SK-N-SH (cell line): ENCODE results near the gene NLRC5.

ENCODE experiments used
- NFIC ChIP-seq: IDR thresholded peaks from 2 replicates; pipeline ENCODE4 v1.4.0; 2012; ENCODE audit warnings: borderline replicate concordance
- RAD21 ChIP-seq: IDR thresholded peaks from 2 replicates; pipeline ENCODE4 v1.6.1; 2012; ENCODE audit warnings: mild to moderate bottlenecking, low read length
- SMC3 ChIP-seq: IDR thresholded peaks from 2 replicates; pipeline ENCODE4 v1.6.1; 2012; ENCODE audit warnings: low read depth, low read length, improper control_type of control experiment
- TAF1 ChIP-seq: IDR thresholded peaks from 2 replicates; pipeline ENCODE4 v1.6.1; 2012; ENCODE audit warnings: low read depth, mild to moderate bottlenecking, low read length, moderate library complexity, borderline replicate concordance
- TF ChIP-seq, protein P1 (sequence below): fragments of 200-600 bp; sonication (generic); IDR thresholded peaks from 2 replicates; pipeline ENCODE4 v1.6.1; 2017; ENCODE audit warnings: antibody characterized with exemption, mild to moderate bottlenecking, moderate library complexity

DNA sequence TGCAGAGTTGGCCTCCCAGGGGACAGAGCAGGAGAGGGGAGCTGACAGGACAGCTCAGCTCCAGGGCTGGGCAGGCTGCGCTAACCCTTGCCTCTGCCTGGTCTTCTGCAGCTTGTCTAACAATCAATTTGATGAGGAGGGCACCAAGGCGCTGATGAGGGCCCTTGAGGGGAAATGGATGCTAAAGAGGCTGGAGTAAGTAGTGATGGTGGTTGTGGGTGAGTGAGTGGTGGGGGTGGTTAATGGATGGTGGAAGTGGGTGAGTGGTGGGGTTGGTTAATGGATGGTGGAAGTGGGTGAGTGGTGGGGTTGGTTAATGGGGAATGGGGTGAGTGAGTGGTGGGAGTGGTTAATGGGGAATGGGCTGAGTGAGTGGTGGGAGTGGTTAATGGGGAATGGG, 81.1 kb downstream of the NLRC5 start:
- TF ChIP-seq SMC3, result no peak
- TF ChIP-seq RAD21, result no peak
- no peak for TF ChIP-seq NFIC
- TF ChIP-seq, protein P1, sequence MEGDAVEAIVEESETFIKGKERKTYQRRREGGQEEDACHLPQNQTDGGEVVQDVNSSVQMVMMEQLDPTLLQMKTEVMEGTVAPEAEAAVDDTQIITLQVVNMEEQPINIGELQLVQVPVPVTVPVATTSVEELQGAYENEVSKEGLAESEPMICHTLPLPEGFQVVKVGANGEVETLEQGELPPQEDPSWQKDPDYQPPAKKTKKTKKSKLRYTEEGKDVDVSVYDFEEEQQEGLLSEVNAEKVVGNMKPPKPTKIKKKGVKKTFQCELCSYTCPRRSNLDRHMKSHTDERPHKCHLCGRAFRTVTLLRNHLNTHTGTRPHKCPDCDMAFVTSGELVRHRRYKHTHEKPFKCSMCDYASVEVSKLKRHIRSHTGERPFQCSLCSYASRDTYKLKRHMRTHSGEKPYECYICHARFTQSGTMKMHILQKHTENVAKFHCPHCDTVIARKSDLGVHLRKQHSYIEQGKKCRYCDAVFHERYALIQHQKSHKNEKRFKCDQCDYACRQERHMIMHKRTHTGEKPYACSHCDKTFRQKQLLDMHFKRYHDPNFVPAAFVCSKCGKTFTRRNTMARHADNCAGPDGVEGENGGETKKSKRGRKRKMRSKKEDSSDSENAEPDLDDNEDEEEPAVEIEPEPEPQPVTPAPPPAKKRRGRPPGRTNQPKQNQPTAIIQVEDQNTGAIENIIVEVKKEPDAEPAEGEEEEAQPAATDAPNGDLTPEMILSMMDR, result no peak
- no peak for TF ChIP-seq TAF1
